Breast epithelium (tissue), 3 donors: ENCODE results near the gene ARMC9.

Experiments used
- POLR2A ChIP-seq: fragments of 450-650 bp; IDR thresholded peaks from one replicate; pipeline ENCODE4 v1.6.1; 2016; ENCODE audit warnings: antibody characterized with exemption, mild to moderate bottlenecking, moderate library complexity
- POLR2AphosphoS5 ChIP-seq, 3 donors: sonication (generic); formaldehyde crosslinking; IDR thresholded peaks; one replicate each; pipeline ENCODE4 v1.6.1; 2017; ENCODE audit warnings: antibody characterized with exemption in 3 of 3
- TF ChIP-seq, protein P1 (sequence below), 3 donors: fragments of 450-650 bp; IDR thresholded peaks; one replicate each; pipeline ENCODE4 v1.5.1; 2016 to 2017; ENCODE audit warnings: antibody characterized with exemption in 3 of 3, mild to moderate bottlenecking in 3 of 3, moderate library complexity in 3 of 3

DNA sequence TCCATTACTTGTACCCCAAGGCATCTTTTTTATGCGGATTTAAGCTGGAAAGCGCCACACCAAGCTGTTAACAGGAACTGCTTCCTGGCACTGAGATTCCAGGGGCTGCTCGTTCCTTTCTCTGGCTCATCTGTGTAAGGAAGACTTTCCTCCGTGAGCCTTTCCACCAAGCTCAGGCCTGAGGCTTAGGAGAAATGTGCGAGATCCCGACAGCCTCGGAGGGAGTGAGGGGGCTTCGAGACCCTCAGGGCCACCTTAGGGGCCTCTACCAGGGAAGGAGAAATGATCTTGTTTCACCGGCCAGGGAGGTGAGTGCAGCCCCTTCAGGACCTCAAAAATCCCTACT lies 214.2 kb downstream of the ARMC9 start:
- TF ChIP-seq, protein P1, sequence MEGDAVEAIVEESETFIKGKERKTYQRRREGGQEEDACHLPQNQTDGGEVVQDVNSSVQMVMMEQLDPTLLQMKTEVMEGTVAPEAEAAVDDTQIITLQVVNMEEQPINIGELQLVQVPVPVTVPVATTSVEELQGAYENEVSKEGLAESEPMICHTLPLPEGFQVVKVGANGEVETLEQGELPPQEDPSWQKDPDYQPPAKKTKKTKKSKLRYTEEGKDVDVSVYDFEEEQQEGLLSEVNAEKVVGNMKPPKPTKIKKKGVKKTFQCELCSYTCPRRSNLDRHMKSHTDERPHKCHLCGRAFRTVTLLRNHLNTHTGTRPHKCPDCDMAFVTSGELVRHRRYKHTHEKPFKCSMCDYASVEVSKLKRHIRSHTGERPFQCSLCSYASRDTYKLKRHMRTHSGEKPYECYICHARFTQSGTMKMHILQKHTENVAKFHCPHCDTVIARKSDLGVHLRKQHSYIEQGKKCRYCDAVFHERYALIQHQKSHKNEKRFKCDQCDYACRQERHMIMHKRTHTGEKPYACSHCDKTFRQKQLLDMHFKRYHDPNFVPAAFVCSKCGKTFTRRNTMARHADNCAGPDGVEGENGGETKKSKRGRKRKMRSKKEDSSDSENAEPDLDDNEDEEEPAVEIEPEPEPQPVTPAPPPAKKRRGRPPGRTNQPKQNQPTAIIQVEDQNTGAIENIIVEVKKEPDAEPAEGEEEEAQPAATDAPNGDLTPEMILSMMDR (IDR thresholded peaks at IDR 0.05), result peak in 1 of 3 donors; percentile 1
- TF ChIP-seq POLR2AphosphoS5 (IDR thresholded peaks at IDR 0.05) (no peak), POLR2A (no peak)
